ENCODE data around the gene ATP1A2.
"Not testable (repeated sequence)": the region's sequence is repeated elsewhere in the genome, so short reads cannot be mapped to it uniquely, and the experiment has no call there.

The ATP1A2 gene

DNA sequence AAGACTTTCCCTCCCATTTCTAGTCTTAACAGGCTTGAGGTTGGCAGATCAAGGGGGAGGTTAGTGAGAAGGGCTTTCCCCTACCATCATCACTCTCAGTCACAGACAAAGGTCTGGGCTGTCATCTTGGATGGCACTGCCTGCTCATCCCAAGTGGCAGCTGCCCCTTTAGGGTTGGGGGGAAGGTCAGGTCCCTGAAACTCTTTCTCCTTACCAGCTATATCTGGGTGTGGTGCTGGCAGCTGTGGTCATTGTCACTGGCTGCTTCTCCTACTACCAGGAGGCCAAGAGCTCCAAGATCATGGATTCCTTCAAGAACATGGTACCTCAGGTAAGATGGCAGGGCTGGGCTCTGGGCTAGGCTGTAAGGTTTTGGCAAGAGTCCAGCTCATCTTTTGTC lies 8.2 kb downstream of the ATP1A2 start:
- no peak for DNase-seq (ENCODE audit: low read depth in 2 of 2, low spot score in 1 of 2)

DNA sequence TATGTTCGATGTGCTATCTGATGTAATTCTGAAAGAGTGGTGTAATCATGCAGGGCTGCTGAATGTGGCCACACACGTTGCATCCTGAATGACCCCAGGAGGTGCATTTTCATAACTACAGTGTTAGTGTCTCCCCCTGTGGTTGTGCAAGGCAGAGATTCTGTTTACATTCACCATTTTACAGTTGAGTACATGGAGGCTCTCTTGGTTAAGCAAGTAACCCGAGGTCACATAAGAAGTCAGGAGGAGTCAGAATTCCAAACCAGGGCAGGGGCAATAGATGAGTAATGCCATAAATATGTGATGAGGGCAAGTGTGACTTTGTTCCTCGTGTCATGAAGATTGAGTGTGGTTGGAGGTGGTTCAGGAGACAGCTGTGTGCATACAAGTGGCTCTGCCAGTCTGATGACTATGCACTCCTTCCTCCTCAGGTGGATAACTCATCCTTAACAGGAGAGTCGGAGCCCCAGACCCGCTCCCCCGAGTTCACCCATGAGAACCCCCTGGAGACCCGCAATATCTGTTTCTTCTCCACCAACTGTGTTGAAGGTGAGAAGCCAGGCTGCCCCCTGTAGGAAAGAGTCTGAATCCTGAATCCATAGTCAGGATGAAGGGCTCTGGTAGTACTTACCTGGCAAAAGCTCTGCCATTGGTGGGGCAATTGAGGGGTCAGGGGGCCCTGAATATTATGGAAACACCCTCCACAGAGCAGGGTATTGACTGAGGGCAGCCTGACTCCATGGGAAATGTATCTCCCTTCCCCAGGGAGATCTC lies 9.3 kb downstream of the ATP1A2 start:
- DNase-seq (ENCODE audit: low read depth in 2 of 2, low spot score in 1 of 2), result no peak

DNA sequence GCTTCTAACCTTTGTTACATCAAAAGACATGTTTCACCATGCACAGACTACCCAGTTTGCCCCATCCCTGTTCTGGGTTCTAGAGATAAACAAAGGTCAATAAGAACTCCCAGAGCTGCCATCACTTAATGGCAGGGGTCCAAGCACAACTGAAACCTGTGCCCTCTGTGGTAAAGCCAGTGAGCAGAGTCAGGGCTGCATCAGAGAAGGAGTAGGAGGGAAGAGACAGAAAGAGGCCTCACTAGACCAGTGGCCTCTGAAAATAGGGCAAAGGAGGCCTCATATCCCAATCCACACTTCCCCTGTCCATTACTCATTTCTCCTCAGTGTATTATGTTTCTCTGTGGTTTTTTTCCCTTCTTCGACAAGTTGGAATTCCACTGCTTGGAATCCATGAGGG lies 10.2 kb downstream of the ATP1A2 start:
- no peak for DNase-seq (ENCODE audit: low read depth in 2 of 2, low spot score in 1 of 2)

DNA sequence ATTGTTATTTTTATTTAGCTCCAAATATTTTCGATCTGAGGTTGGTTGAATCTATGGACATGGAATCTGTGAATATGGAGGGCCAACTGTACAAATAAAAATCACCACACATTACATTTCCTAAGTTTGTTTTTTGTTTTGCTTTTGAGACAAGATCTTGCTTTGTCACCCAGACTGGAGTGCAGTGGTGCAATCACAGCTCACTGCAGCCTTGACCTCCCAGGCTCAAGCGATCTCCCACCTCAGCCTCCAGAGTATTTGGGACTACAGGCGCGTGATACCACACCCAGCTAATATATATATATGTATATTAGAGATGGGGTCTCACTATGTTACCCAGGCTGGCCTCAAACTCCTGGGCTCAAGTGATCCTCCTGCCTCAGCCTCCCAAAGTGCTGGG lies 10.8 kb downstream of the ATP1A2 start:
- not testable (repeated sequence) for DNase-seq (ENCODE audit: low read depth in 2 of 2, low spot score in 1 of 2)

DNA sequence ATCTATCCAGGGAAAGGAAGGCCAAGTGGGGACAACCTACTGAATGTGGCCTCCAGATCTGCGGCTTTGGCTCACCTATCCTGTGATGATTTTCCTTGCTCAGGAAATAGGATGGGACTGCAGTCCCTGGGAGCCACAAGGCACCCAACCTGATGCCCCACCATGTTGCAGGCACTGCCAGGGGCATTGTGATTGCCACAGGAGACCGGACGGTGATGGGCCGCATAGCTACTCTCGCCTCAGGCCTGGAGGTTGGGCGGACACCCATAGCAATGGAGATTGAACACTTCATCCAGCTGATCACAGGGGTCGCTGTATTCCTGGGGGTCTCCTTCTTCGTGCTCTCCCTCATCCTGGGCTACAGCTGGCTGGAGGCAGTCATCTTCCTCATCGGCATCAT lies 11.8 kb downstream of the ATP1A2 start:
- no peak for DNase-seq (ENCODE audit: low read depth in 2 of 2, low spot score in 1 of 2)

DNA sequence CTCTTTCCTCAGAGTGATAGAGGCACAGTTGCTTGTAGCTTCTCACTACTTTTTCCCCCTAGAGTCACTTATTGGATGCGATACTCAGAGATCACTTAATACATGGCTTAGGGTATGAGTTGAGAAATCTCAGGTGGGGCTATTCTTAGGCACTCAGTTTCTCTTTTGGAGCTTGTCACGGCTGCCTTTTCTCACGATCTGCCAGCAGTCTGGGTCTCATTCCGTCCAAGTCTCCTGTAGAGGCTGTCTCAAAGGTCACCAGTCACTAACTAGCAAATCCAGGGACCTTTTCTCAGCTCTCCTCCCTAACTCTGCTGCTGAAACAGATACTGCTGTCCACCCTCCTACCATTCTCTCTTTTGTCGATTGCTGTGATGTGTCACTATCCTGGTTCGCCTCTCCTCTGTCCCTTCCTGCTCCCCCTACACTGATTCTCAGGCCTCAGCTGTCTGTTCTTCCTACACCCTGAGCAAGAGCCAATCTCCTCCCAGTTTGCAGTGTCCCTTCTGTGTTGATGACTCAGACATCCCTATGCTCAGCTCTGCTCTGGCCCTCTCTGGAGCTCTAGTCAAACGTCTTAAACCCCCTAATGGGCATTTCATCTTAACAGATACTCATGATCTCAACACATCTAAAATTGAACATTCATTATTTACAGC lies 12.4 kb downstream of the ATP1A2 start:
- no peak for DNase-seq (ENCODE audit: low read depth in 2 of 2, low spot score in 1 of 2)

DNA sequence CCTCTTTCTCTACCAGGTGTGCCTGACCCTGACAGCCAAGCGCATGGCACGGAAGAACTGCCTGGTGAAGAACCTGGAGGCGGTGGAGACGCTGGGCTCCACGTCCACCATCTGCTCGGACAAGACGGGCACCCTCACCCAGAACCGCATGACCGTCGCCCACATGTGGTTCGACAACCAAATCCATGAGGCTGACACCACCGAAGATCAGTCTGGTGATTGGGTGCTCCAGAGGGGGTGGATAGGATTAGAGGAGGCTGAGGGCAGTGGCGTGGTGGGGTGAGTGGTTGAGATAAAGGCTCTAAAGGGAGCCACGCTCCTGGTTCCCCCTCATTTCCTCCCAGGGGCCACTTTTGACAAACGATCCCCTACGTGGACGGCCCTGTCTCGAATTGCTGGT lies 13.1 kb downstream of the ATP1A2 start:
- no peak for DNase-seq (ENCODE audit: low read depth in 2 of 2, low spot score in 1 of 2)

DNA sequence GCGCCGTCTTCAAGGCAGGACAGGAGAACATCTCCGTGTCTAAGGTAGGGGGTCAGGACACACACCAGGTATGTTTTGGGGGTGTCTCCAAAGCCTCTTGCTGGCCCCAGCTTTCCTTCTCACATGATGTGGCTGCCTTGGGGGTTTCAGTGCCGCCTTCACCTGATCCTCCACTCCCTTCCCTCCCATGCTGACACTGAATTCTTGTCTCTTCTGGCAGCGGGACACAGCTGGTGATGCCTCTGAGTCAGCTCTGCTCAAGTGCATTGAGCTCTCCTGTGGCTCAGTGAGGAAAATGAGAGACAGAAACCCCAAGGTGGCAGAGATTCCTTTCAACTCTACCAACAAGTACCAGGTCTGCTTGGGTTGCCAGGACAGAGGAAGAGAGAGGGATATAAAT lies 13.5 kb downstream of the ATP1A2 start:
- no peak for DNase-seq (ENCODE audit: low read depth in 2 of 2, low spot score in 1 of 2)

DNA sequence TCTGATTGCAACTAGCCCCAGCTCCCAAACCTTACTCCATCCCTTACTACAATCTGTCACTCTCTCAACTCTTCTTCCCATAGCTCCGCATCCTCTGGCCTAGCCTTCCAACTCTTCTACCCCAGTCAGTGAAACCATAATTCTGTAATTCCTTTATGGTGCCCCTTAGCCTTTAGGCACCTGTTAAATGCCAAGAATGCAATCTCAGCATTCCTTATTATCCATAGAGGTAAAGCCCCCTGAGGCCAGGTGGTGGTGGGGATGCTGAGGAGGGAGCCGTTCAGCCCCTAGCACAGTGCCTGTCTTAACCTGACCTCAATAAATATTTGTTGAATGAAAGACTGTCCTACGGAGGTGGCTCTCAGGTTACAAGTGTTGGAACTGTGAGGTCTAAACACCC lies 14.0 kb downstream of the ATP1A2 start:
- no peak for DNase-seq (ENCODE audit: low read depth in 2 of 2, low spot score in 1 of 2)

DNA sequence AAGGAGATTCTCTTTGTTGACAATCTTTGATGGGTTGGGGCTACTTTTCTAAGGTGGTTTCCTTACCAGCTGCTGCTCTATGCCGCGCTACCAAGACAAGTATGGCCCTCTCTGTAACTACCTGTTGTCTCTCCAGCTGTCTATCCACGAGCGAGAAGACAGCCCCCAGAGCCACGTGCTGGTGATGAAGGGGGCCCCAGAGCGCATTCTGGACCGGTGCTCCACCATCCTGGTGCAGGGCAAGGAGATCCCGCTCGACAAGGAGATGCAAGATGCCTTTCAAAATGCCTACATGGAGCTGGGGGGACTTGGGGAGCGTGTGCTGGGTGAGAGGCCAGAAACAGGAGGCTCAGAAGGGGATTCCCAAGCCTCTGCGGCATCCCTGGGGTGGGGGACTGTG lies 14.4 kb downstream of the ATP1A2 start:
- no peak for DNase-seq (ENCODE audit: low read depth in 2 of 2, low spot score in 1 of 2)

DNA sequence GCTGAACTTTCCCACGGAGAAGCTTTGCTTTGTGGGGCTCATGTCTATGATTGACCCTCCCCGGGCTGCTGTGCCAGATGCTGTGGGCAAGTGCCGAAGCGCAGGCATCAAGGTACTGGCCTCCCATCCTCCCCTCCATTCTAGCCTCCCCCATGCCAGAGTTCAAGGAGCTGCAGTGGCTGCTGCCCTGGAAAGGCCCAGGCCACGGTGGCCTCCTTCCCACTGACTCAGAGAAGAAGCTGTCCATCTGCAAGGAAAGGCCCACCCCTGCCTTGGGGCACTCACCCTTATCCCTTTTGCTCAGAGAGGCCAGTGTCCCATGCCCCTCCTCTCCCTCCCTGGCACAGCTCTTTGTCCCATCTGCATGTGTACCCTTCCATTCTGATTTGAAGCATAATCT lies 14.9 kb downstream of the ATP1A2 start:
- no peak for DNase-seq (ENCODE audit: low read depth in 2 of 2, low spot score in 1 of 2)

DNA sequence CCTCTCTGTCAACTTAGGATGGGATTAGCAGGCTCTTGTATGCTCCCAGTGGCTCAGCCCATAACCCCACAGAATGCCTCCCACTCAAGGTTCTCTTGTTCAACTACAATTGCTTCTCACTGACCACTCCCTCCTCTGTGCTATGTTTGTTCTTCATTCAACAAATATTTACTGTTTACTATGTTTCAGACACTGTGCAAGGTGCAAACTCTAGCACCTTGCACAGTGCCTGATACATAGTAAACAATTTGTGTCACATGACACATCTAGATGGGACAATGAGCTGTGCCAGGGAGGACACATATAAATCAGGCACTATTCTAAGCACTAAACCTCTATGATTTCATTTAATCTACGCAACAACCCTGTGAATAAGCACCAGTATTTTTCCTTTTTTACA lies 15.4 kb downstream of the ATP1A2 start:
- DNase-seq (ENCODE audit: low read depth in 2 of 2, low spot score in 1 of 2), result no peak

DNA sequence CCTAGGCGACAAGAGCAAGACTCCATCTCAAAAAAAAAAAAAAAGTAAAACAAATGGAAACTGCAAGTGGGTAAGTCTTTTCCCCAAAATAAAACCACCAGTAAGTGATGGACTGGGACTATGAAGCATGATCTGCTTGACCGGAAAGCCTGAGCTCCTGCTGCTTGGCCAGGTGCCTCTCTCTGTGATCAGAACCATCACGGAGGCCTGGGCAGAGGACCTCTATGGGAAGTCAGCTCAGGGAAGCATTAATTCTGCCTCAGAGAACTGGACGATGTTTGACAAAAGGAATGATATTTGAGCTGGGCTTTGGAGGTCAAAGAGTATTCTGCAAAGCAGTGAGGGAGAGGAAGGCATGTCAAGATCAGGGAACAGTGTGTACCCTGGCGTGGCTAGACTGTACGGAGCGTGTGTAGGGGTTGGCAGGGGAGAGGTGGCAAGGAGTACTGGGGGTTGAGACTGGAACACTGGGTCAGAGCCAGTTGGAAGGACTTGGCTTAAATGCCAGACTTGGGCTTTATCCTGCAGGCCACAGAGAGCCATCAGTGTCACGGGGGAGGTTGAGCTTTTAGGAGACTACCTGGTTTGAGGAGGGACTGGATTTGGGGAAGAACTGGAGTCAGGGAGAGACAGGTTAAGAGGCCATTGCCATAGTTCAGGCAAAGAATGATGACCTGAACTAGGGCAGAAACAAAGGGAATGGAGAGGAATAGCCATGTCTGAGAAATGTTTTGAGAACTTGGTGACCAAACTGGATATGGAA lies 16.4 kb downstream of the ATP1A2 start:
- no peak for DNase-seq (ENCODE audit: low read depth in 2 of 2, low spot score in 1 of 2)

DNA sequence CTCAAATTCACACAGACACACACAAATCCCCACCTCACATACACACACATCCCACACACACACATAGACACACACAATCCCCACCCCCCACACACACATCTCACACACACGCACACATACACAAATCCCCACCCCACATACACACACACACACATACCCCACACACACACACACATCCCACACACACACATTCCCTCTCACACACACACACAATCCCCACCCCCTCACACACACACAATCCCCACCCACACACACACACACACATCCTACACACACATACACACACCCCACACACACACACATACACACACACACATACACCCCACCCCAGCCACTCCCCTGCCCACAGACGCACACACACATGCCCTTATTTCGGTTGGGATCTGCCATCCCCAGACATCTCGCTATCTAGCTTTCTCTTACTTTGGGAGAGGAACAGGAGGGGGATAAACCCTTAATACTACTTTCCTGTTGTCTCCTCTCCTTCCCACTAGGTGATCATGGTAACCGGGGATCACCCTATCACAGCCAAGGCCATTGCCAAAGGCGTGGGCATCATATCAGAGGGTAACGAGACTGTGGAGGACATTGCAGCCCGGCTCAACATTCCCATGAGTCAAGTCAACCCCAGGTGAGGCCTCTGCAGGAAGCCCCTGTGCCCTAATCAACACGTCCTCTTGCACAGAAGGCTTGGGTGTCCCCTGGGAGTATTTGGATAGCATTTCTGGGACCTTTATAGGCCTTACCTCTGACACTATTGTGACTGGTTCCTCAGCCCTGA lies 18.6 kb downstream of the ATP1A2 start:
- DNase-seq (ENCODE audit: low read depth in 2 of 2, low spot score in 1 of 2), result no peak

DNA sequence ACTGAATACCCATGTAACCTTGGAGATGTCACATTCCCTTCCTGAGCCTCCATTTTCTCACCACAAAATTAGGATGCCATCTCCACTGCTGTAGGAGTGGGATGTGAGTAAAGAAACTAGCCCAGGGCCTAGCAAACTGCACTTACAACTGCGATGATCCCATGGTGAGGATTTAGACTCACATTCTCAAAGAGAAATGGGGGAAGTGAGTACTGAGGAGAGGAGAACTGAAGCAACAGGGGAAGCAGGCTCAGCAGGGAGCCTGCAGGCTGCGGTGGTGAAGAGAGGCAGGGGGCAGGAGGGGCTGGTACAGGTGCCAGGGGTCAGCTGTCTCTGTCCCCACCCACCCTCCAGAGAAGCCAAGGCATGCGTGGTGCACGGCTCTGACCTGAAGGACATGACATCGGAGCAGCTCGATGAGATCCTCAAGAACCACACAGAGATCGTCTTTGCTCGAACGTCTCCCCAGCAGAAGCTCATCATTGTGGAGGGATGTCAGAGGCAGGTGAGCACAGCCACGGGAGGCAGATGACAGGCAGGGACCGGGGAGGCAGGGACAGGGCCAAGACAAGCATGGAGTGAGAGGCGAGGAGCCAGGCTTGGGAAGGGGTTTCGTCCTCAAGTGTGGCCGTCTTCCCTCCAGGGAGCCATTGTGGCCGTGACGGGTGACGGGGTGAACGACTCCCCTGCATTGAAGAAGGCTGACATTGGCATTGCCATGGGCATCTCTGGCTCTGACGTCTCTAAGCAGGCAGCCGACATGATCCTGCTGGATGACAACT lies 19.4 kb downstream of the ATP1A2 start:
- DNase-seq (ENCODE audit: low read depth in 2 of 2, low spot score in 1 of 2), result no peak

DNA sequence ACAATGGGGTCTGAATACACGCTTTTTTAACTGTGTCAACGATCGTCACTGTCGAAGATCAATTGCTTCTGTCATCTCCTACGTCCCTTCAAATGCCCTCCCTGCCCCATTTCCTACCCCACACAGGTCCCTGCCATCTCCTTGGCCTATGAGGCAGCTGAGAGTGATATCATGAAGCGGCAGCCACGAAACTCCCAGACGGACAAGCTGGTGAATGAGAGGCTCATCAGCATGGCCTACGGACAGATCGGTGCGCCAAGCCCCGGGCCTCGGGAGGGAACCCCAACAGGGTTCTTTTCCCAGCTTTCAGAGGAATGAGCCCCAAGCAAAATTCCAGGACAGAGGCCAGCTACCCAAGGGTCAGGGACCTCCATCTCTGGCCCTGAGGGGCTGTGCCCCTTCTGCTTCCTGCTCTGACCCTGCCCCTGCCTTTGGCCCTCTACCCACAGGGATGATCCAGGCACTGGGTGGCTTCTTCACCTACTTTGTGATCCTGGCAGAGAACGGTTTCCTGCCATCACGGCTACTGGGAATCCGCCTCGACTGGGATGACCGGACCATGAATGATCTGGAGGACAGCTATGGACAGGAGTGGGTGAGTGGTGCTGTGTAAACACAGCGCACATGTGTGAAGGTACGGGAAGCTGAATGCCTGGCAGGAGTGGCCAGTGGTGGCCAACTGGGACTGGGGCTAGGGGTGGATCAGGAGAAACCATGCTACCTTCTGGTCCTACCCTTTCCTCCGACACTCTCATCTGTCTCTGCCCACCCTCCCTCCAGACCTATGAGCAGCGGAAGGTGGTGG lies 20.8 kb downstream of the ATP1A2 start:
- DNase-seq (ENCODE audit: low read depth in 2 of 2, low spot score in 1 of 2), result no peak

DNA sequence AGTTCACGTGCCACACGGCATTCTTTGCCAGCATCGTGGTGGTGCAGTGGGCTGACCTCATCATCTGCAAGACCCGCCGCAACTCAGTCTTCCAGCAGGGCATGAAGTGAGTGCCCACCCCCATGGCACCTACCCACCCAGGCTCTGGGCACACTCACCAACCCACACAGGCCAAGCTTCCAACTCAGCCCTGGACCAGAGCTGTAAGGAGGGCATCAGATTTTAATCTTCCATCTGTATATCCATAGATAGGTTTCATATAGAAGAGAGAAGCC lies 21.3 kb downstream of the ATP1A2 start:
- no peak for DNase-seq (ENCODE audit: low read depth in 2 of 2, low spot score in 1 of 2)

DNA sequence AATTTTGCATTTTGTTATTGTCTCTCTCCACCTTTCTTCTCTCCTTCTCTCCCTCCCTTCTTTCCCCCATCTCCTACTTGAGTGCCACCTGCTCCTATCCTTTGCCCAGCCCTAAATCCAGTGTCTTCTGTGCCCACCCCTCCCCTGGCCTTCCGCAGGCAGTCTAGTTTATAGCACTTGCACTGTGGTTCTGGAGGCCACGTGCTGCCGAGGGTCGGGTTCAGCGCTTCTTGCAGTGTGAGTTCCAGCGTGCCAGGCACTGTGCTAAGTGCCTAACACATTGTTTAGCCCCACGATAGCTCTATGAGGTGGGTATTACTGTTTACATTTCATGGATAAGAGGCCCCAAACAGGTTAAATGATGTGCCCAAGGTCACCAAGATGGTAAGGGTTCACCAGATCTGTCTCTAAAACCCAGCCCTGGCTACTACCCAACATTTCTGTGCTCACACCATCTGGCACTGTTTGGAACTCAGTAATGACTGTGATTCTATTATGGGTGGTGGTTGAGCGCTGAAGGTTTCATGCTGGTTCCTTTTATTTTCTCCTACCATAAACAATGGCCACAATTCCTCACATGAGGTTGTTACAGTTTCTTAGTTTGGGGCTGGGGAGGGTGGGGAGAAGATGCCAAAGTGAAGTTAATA lies 21.8 kb downstream of the ATP1A2 start:
- no peak for DNase-seq (ENCODE audit: low read depth in 2 of 2, low spot score in 1 of 2)

DNA sequence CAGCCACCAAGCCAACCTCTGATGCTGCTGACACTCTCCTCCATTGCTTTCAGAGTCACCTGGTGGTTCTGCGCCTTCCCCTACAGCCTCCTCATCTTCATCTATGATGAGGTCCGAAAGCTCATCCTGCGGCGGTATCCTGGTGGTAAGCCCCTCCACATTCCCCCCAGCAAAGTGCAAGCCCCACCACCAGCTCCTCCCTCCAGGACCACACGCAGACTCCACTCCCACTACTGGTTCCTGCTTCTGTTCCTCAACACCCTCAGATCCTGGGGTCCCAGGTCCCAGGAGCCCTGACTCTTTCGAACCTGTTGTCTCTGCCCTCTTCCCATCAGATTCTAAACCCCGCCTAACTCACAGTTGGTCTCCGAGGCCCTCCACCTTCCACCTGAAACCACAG lies 24.3 kb downstream of the ATP1A2 start:
- DNase-seq (ENCODE audit: low read depth in 2 of 2, low spot score in 1 of 2), result no peak

DNA sequence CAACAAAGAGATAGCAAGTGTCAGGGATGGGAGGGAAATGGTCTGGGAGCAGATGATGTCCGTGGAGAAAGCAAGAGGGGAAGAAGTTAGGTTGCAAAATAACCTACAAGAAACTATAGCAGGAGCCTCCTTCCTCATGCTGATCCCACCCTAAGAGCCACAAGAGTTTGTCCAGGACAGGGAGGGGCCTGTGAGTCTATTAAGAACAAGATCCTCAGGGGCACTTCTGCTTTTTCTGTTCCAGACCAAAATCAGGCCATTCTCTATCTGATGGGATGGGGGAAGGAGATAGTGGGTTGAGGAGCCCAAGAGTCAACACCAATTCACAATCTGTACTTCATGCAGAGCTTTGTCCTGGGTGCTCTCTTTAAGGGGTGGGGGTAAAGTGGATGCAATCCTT lies 28.1 kb downstream of the ATP1A2 start:
- DNase-seq (ENCODE audit: low read depth in 2 of 2, low spot score in 1 of 2), result no peak
